HL-60/S4 treated with phorbol 12-myristate 13-acetate at 8.2 ng/mL for 4 days and 3 days (cell line): ENCODE measurements around the gene ZNF275.
"Not testable (repeated sequence)": the region's sequence is repeated elsewhere in the genome, so short reads cannot be mapped to it uniquely, and the experiment has no call there.

ENCODE experiments used
- in situ Hi-C: fragments of 300-500 bp; cut with MboI; formaldehyde crosslinking; loops from 2 replicates; pipeline ENCODE4 v1.15.0; 2022; ENCODE audit warnings: low sequenced_read_pairs

ZNF275 gene

DNA sequence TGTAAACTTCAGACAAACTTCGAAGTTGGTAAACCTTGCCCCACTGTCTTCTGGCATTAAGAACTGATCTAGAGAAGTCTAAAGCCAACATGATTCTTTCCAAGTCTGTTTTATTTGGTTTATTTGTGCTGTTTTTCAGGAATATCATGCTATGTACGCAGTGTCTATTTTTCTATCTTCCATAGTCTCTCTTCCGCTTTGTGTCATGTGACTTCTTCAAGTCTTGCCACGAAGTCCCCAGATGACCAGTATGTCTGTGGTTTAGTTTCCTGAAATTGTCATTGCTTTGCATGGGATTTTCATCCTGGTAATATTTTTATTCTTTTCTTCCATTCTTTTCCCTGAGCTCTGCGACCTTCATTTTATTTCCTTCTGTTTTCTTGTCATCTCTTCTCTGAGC, 52.1 kb downstream of the ZNF275 start:
- in situ Hi-C loops: no loop called here

- in situ Hi-C loops: no loop called here
These were observed 53.4 kb downstream of the ZNF275 start for GRCh38 chrX:153387345-153387744.

DNA sequence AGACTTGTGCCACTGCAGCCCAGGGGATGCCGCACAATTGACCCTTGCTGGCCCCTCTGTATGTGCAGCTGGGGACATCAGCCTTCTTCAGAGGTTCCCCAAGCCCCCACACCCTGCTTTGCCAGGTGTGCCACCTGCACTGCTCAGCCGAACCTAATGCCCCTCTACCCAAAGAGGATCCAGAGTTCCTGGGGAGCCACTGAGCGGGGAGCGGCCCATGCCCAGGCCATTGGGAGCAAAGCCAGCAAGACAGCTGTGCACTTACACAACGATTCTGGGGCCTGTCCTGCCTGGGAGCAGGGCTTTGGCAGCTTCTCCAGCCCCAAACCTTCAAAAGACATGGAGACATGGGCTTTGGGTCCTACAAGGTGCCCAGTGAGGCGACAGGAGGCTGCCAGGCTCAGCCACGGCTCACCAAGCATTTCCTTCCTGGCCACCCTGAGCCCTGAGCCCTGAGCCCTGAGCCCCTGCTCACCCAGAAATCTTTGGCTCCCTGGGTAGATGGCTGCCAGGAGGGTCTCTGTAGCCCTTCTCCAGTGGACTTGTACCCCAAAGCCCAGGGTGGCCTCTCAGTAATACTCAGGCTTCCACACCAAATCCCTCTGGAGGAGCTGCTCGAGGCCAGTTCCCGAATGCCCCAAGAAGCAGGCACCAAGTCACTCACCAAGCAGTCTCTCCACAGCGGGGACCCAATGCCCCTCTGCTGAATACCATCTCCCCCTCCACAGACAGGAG, 54.2 kb downstream of the ZNF275 start:
- in situ Hi-C loops: no loop called here

DNA sequence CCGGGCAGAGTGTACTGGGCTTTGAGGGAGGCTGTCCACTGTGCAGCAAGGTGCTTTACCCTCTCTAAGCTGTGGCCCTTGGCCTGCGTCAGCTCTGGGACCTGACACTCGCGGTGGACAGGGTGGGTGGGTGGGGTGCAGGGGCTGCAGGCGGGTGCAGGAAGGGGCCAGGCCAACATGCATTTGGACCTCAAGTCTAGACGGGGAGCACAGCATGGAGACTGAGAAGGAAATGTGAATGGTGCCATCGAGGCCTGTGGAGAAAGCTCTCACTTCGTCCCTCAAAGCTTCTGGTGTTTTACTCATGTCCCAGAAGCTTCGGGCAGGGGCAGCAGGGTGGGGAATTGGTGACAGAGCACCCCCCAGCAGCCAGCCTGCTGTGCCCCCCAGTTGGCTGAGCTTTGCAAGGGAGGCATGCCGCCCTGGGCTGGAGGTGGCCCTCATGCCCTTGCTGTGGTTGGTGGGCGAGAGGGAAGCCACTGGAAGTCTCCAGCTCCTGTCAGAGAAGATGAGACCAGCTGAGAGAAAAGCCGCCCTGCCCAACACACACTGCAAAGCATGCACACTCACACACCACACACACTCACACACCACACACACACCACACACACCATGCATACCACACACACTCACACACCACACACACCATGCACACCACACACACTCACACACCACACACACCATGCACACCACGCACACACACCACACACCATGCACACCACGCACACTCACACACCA, 54.9 kb downstream of the ZNF275 start:
- in situ Hi-C loops: no loop called here

DNA sequence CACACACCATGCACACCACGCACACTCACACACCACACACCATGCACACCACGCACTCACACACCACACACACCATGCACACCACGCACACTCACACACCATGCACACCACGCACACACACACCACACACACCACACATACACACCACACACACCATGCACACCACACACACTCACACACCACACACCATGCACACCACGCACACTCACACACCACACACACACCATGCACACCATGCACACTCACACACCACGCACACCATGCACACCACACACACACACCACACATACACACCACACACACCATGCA, 55.5 kb downstream of the ZNF275 start:
- in situ Hi-C loops: not testable (repeated sequence)

DNA sequence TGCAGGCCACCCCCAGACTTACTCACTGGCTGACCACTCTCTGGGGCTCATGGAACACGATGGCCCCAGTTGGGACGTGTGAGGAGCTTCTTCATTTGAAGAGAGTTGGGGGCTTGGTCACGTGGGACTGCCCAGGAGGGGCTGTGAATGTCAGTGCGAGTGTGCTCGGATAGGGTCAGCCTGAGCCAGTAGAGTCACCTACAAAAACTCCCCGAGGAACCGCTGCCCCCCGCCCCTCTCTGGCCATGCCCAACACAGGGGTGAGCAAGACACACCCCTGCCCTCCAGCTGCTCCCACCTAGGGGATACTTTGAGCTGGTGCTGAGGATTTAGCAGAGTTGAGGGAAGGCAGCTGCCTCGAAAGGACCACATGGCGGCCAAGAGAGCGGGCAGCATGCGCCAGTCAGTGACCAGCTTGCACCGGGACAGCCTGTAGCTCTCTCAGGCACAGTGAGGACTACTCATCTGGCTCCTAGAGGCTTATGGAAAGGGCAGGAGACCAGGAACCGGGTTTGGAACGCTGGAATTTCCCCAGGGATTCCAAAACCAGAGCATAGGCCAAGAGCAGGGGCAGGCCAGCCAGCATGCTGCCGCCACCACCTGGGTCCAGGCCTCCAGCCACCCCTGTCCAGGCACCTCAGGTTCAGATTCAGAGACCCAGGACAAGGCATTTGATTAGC, 58.8 kb downstream of the ZNF275 start:
- in situ Hi-C loops: no loop called here

DNA sequence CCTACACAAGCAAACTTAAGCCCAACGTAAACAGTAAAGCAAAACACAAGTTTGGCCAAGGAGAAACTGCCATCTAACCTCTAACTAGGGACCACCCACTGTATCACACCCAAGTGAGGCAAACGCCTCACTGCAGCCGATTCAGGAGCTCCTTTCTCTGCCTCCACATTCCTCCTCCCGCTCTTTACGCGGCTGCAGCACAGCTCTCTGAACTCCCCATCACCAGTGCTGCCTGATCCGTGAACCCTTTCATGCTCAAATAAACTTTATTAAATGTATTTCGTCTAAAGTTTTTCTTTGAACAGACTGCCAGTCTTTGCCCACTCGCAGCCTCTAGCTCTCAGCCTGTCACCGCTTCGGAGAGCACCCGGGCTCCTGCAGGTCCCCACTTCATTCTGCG, 60.7 kb downstream of the ZNF275 start:
- in situ Hi-C loops: no loop called here

- in situ Hi-C loops: no loop called here
These were observed 61.8 kb downstream of the ZNF275 start for GRCh38 chrX:153395613-153396319.

DNA sequence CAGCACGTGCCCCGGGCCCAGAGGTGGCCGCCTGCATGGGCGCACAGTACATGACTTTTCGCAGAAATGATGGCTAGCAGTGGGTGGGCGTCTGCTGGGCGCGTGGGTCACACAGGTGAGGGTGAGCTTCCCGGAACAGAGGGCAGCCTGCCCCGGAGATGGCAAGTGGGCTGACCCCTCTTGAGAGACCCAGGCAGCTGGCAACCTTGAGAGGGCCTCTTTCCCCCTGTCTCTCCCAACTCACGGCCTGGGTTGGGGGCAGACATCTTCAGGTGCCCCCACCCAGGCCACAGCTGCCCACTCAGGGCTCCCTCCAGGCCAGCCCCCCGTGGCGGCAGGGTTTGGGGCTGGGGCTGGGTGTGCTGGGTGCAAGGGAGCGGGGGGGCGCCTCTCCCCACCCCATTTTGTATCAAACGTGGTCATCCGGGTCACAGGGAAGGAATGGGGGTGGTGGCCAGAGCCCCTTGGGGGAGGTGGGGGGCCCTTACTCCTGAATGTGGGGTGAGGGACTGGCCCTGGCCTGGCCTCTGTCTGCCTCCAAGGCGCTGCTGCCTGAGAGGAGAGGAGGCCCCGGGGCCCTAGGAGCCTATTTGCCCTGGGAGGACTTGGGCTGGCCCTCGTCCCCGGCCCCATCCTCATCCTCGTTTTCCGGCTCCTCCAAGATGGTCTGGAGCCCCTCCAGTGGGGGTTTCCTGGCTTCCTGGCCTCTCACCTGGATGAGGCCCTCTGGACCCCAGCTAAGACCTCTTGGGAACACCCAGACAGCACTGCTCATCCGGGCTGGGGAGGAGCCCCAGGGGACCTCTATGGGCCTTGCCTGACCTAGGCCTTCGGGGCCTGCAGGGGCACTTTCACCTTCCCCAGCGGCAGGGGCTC, 62.6 kb downstream of the ZNF275 start:
- in situ Hi-C loops: no loop called here

DNA sequence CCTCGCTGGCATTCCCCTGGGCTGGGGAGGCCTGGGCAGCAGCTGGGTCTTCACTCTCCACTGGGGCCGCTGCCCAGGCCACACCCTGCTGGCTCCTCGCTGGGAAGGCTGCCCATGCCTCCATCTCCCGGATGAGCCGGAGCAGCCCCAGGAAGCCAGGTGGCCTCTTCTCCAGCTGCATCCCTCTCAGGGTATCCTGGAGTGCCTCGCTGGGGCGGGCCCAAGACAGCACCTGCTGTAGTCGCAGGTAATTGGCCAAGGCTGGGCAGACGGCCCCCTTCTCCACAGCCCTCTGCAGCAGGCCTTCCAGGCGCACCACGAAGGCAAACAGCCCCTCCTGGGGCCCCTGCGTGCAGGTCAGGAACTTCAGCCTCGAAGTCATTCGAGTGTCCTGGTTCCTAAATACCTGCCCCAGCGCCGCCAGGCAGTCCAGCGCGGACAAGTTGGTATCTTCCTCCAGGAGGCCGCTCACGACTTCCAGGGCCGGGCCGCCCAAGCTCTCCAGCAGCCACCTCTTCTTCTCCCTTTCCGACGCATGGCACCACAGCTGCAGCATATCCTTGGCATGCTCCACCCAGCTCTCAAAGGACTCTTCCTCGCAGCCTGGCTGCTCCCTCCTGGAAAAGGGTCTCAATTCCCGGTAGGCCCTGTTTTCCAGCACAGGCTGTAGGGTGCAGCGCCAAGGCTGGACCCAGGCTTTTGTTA, 63.5 kb downstream of the ZNF275 start:
- in situ Hi-C loops: no loop called here

DNA sequence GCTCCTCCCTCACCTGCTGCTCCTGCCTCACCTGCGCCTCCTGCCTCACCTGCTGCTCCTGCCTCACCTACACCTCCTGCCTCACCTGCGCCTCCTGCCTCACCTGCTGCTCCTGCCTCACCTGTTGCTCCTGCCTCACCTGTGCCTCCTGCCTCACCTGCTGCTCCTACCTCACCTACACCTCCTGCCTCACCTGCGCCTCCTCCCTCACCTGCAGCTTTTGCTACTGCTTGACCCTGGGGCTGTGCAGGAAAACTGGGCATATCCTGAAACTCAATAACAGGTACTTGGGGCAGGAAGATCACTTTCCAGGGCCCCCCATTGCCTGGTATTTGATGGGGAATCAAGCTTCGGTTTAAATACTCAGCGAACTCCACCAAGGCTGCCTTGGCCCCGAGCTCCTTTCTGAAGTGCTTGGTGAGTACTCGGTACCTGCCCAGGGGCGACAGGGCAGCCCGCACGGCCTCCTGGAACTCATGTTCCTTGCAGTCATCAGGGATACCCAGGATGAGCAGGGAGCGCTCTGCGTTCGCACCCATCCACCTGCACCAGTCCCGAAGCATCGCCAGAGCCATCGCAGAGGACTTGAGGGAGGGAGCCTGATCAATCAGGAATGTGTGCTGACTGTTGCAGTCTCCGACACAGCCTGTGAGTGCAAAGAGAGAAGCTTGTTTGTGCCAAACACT, 64.5 kb downstream of the ZNF275 start:
- in situ Hi-C loops: no loop called here

DNA sequence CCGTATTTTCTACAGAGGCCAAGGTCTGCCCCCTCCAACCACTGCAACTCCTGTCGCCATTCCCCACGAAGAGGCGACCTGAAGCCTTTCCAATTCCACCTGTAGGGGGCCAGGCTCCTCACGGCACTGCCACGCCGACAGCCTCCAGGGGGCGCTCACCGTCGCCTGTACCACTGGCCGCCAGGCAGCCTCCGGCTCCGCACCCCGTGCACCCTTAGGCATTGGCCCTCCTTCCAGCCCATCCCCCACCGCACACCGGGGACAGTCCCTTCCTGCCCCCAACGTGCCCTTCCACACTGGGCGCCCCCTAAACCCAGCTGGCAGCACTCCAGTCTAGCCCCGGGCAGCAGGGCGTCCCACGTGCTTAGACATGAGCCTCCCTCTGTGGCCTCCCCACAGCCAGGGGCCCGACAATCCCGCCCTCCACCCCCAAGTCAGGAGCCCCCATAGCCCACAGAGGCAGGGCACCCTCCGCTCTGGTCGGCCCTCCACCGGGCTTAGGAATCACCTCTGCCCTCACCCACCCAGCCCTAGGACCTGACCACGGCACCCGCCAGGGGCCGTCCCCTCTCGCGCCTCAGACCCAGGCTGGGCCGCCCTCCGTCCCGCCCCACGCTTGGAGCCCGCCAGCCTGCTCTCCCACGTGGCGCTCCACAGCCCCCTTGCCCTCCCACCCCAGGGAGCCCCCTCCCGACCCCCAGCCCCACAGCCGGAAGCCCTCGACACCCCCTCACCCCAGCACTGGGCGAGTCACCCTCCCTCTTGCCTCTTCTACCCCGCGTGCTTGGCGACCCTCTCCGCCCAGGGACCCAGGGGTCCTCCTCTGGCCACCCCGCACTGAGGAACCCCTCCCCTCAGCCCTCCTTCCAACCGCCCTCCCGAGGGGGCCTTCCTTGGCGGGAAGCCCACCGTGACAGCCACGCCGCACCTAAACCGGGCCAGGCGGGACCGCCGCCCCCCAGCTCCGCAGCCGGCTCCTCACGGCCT, 66.5 kb downstream of the ZNF275 start:
- in situ Hi-C loops: no loop called here

- in situ Hi-C loops: no loop called here
These were observed 67.3 kb downstream of the ZNF275 start, which contains the start of gene PNMA6E for GRCh38 chrX:153401133-153401764. Gene PNMA6E (minus strand): TSS chrX:153401350. CDS start chrX:153398849, 2,501 bp downstream.
